Coronary artery (tissue), 2 donors: ENCODE results near the gene PITX3.
"Not testable (repeated sequence)": the region's sequence is repeated elsewhere in the genome, so short reads cannot be mapped to it uniquely, and the experiment has no call there.

Experiments used
- DNase-seq: peaks from one replicate; pipeline ENCODE4 v3.0.0-alpha.2; 2017; ENCODE audit warnings: low spot score
- H3K27ac ChIP-seq, 2 donors: fragments of 200-600 bp; sonication (generic); one replicate each; pipeline ENCODE4 v1.5.1; 2016 to 2019
- H3K4me3 ChIP-seq: fragments of 200-600 bp; sonication (generic); 2 replicates; pipeline ENCODE4 v1.5.1; 2016; ENCODE audit warnings: mild to moderate bottlenecking, moderate library complexity
- TF ChIP-seq, protein P1 (sequence below): fragments of 200-600 bp; sonication (generic); IDR thresholded peaks from one replicate; pipeline ENCODE4 v1.5.1; 2019; ENCODE audit warnings: antibody characterized with exemption

The PITX3 gene

DNA sequence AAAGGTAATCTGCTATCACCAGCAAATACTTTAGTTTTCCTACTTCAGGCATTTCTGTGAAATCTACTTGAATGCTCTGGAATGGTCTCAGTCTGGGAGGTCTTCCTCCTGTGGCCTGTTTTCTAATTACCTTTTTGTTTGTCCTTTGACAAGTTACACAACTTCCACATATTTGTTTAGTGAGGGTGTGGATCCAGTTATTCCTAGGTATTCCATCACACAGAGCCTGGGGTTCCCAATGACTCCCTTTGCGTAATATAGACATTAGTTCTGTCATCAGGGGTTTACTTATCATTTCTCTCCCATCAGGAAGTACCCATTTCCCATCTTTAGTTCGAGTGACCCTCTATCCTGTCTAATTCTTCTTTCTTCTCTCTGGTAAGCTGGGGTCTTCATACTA lies 43.3 kb downstream of the PITX3 start:
- Histone ChIP-seq H3K27ac (no peak overlapping the region), H3K4me3 (no peak overlapping the region)
- TF ChIP-seq, protein P1, sequence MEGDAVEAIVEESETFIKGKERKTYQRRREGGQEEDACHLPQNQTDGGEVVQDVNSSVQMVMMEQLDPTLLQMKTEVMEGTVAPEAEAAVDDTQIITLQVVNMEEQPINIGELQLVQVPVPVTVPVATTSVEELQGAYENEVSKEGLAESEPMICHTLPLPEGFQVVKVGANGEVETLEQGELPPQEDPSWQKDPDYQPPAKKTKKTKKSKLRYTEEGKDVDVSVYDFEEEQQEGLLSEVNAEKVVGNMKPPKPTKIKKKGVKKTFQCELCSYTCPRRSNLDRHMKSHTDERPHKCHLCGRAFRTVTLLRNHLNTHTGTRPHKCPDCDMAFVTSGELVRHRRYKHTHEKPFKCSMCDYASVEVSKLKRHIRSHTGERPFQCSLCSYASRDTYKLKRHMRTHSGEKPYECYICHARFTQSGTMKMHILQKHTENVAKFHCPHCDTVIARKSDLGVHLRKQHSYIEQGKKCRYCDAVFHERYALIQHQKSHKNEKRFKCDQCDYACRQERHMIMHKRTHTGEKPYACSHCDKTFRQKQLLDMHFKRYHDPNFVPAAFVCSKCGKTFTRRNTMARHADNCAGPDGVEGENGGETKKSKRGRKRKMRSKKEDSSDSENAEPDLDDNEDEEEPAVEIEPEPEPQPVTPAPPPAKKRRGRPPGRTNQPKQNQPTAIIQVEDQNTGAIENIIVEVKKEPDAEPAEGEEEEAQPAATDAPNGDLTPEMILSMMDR: no peak
- DNase-seq: no peak

DNA sequence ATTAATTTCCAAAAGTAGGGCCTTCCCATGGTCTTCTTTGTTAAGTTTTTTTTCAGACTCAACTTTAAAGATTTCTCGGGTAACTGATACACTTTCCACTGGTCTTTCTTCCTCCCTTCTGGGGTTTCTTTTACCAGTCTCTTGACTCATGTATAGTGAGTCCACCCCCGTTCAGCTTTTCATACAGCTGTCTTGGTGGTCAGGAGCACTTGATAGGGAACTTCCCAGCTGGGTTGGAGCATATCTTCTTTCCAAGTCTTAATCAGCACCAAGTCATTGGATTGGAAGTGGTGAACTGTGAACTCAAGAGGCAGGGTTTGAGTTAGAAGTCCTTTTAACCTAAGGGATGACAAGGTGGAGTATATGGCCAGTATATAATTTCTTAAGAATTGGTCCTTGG lies 44.4 kb downstream of the PITX3 start:
- DNase-seq: no peak
- TF ChIP-seq, protein P1: no peak
- Histone ChIP-seq H3K4me3 (no peak overlapping the region), H3K27ac (no peak overlapping the region)

DNA sequence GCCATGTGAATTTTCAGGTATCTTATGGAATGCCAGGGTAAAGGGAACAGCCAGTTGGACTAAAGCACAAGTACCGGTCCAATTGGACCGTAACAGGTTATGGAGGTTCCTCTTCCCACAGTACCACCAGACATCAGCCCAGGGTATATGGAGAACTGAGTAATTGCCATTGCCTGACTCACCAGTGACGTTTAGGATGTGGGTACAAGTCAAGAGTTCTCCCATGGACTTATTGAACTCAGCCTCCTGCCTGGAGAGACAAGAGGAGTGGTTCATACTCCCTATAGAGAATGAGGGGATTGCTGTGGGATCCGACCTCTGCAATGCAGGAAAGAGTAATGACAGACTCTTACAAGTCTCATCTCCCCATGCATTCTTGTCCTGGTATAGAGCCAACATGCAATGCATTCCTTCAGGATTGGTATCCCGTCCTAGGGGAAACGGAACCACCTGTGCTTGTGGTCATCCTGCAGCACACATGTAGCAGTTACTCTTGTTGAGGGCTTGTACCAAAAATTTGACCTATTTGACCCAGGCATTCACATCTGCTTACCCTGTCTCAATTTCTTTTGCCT lies 45.9 kb downstream of the PITX3 start:
- Histone ChIP-seq H3K27ac (no peak overlapping the region), H3K4me3 (no peak overlapping the region)
- TF ChIP-seq, protein P1: no peak
- peak; percentile 26 for DNase-seq

DNA sequence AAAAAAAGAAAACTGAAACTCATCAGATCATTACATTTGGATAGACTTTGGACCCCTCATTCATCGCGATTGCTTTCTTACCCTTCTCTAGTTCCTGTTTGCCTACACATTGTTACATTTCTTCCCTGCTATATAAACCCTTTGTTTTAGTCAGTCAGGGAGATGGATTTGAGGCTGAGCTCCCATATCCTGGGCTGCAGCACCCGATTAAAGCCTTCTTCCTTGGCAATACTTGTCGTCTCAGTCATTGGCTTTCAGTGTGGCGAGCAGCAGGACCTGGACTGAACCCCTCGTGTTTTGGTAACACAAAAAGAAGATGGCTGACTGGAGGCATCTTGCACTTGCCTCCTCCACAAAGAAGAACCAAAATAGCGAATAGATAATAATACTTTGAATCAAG lies 49.4 kb downstream of the PITX3 start:
- TF ChIP-seq, protein P1: no peak
- H3K27ac ChIP-seq: no peak overlapping the region
- DNase-seq: no peak
- H3K4me3 ChIP-seq: no peak overlapping the region

DNA sequence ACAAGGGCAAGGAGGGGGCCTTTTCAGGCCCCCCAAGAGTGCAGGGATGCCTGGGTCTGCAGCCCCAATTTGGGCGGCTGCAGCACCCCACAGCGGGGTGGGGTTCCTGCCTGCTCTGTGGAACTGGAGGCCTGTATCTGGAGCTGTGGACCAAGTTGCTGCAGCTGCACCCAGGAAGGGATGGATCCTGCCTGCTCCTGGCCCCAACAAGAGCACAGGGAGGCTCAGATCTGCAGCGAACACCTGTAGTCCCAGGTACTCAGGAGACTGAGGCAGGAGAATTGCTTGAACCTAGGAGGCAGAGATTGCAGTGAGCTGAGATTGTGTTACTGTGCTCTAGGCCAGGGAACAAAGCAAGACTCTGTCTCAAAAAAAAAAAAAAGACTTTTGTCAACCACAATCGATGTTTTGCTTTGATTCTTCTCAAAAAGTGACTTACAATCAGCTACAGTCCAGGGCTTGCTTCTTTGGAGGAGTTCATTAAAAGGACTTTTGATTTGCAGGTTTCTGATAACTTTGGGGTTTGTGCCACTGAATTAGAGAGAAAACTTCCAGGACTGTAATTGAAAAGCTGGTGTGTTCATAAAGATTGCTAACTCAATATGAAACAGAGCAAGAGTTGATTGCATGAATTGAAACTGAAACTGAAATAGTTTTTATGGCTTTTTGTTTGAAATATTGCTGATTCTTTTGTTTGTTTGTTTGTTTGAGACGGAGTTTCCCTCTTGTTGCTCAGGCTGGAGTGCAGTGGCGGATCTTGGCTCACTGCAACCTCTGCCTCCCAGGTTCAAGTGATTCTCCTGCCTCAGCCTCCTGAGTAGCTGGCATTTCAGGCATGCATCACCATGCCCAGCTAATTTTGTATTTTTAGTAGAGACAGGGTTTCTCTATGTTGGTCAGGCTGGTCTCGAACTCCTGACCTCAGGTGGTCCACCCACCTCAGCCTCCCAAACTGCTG lies 52.1 kb downstream of the PITX3 start:
- H3K4me3 ChIP-seq, H3K27ac ChIP-seq: not testable (repeated sequence)
- DNase-seq: peak; percentile 24

DNA sequence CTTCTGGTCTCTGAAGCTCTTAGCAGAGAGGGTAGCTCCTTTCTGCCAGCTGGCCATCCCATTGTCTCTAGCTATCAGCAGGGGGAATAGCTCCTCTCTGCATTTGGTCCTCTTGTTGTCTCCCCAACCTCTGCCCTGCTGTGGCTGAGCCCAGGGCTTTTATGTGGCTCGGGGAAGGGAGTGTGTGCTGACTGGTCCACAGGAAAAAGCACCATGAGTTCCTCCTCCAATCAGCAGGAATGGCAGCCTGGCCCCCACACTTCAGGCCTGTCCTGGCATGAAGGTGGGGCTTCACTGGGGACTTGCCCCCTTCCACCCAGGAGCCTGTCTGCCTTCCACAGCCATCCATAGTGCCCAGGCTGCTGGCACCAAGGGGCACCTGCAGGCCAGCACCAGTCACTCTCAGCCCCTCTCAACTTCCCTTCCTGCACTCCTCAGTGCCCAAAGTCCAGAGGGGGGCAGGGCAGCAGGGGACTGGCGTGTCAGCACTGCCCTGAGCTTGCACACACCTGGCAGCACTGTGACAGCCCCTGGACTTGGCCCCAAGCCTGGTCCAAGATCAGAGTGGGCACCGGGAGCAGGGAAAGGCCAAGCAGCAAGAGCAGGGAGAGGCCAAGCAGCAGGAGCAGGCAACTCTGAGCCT lies 52.9 kb downstream of the PITX3 start:
- no peak for DNase-seq
- H3K27ac ChIP-seq: no peak overlapping the region
- no peak overlapping the region for H3K4me3 ChIP-seq
- TF ChIP-seq, protein P1: no peak

DNA sequence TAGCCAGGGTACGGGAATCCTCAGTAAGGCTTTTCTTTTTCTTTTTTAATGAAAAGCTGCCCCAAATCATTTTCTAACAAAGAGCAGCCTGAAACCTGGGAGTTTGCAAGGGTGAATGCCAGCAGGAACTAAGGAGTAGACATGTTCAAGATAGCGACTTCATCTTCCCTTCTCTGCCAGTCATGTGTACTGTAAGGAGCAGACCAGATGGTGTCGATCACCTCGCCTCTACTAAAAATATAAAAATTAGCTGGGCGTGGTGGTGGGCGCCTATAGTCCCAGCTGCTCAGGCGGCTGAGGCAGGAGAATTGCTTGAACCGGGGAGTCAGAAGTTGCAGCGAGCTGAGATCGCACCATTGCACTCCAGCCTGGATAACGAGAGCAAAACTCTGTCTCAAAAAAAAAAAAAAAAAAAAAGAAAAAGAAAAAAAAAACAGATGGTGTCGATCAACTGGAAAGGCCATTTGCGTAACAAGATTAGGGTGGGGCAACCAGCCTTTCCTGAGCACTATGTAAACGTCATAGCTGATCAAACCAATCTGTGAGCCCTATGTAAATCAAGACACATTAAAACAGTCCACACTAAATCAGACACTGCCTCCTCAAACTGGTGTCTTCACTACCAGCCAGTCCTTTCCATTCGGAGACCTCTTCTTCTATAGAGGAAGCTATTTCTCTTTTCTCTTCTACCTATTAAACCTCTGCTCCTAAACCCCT lies 55.3 kb downstream of the PITX3 start:
- DNase-seq: peak; percentile 47
- Histone ChIP-seq H3K4me3 (no peak overlapping the region), H3K27ac (no peak overlapping the region)
- TF ChIP-seq, protein P1: no peak
